MCF 10A (cell line): Measurements from ENCODE around the gene LRRC63. TPM values are rescaled to one million over a fixed set of nuclear protein-coding genes. Genes with fewer than 3 reads are reported as not detected.
"Not testable (repeated sequence)": the region's sequence is repeated elsewhere in the genome, so short reads cannot be mapped to it uniquely, and the experiment has no call there.

ENCODE experiments used
- BruUV-seq: library from RNA; stranded (reverse); fragments of 400-500 nt; replicated peaks from 2 replicates; lab custom pipeline; 2021; lab: Mats Ljungman, UMichigan
- CTCF ChIA-PET: fragments of 300-600 bp; sonication (Branson Sonifier 250); formaldehyde crosslinking; extraction: SDS; loops from one replicate; lab custom pipeline; 2021; ENCODE audit warnings: antibody characterized with exemption, inconsistent platforms; lab: Yijun Ruan, JAX
- POLR2A ChIA-PET: fragments of 300-600, 350-650 bp; sonication (Branson Sonifier 250); formaldehyde crosslinking; extraction: SDS; loops from one replicate; lab custom pipeline; 2020; ENCODE audit warnings: antibody characterized with exemption, inconsistent platforms; lab: Yijun Ruan, JAX
- DNase-seq: peaks from one replicate; pipeline ENCODE4 v3.0.0-alpha.2; 2018; ENCODE audit not compliant: unreplicated experiment
- H3K27ac Mint-ChIP-seq: one replicate; pipeline ENCODE4 v1.8.0; 2022; ENCODE audit warnings: mild to moderate bottlenecking, low read depth, mixed read lengths; ENCODE audit not compliant: unreplicated experiment
- H3K27me3 Mint-ChIP-seq: one replicate; pipeline ENCODE4 v1.8.0; 2022; ENCODE audit warnings: mixed read lengths; ENCODE audit not compliant: insufficient read depth, unreplicated experiment
- H3K36me3 Mint-ChIP-seq: one replicate; pipeline ENCODE4 v1.8.0; 2022; ENCODE audit warnings: mild to moderate bottlenecking, moderate library complexity, mixed read lengths; ENCODE audit not compliant: insufficient read depth, unreplicated experiment
- H3K4me1 Mint-ChIP-seq: one replicate; pipeline ENCODE4 v1.8.0; 2022; ENCODE audit warnings: mixed read lengths; ENCODE audit not compliant: insufficient read depth, unreplicated experiment
- H3K4me3 Mint-ChIP-seq: one replicate; pipeline ENCODE4 v1.8.0; 2022; ENCODE audit warnings: mild to moderate bottlenecking, moderate library complexity, mixed read lengths; ENCODE audit not compliant: unreplicated experiment
- H3K9me3 Mint-ChIP-seq: one replicate; pipeline ENCODE4 v1.8.0; 2022; ENCODE audit warnings: mixed read lengths; ENCODE audit not compliant: unreplicated experiment
- CTCF ChIP-seq: fragments of 200-600 bp; IDR thresholded peaks from one replicate; pipeline ENCODE4 v1.8.0; 2022; ENCODE audit warnings: antibody characterized with exemption, mild to moderate bottlenecking; ENCODE audit not compliant: unreplicated experiment
- intact Hi-C: fragments of 100-400 bp; cut with micrococcal nuclease; formaldehyde crosslinking; loops from 2 replicates; pipeline ENCODE4 v1.14.1; 2022
- total RNA-seq: library from RNA; stranded (reverse); gene quantifications from 2 replicates; pipeline ENCODE4 v1.2.3, GENCODE V29; 2022

LRRC63 gene
- total RNA-seq, 1 experiment from 2014 or later: not detected

- Mint-ChIP-seq H3K27ac (no peak overlapping the region), H3K4me1 (no peaks in the 10 kb centered on the region), H3K36me3 (peaks cover 8% of the 10 kb centered on the region), H3K9me3 (no peaks in the 10 kb centered on the region), H3K27me3 (peaks cover 29% of the 10 kb centered on the region), H3K4me3 (no peak overlapping the region)
- no peak for DNase-seq
- TF ChIP-seq CTCF: no peak
- intact Hi-C loops: no loop called here
- CTCF ChIA-PET: interaction anchor here (0.6 kb wide), 1 partner anchor 148 kb away, joined by 3 read pairs; no protein-coding TSS in a partner anchor
- BruUV-seq: no TSS peak
- POLR2A ChIA-PET: no interaction called here
Measured at GRCh38 chr13:46274094-46274698, 62.5 kb downstream of the LRRC63 start.

- no peak for DNase-seq
- Mint-ChIP-seq H3K27me3 (peaks cover 24% of the 10 kb centered on the region), H3K4me1 (no peaks in the 10 kb centered on the region), H3K9me3 (no peaks in the 10 kb centered on the region), H3K27ac (no peak overlapping the region), H3K4me3 (no peak overlapping the region), H3K36me3 (peaks cover 3% of the 10 kb centered on the region)
- POLR2A ChIA-PET: interaction anchor here (1.3 kb wide), 1 partner anchor 18 kb away, joined by 5 read pairs; no protein-coding TSS in a partner anchor
- CTCF ChIA-PET: interaction anchor here (0.6 to 1.7 kb wide), 3 partner anchors 43 to 784 kb away, joined by 3 to 6 read pairs (median 6); no protein-coding TSS in a partner anchor
- TF ChIP-seq CTCF: no peak
- no TSS peak for BruUV-seq
- intact Hi-C loops: no loop called here
Measured at GRCh38 chr13:46278474-46278873, 66.7 kb downstream of the LRRC63 start.

- no peak overlapping the region for H3K4me3 Mint-ChIP-seq
- CTCF ChIA-PET: interaction anchor here (2.2 kb wide), 1 partner anchor 8 kb away, joined by 10 read pairs; no protein-coding TSS in a partner anchor
- H3K9me3 Mint-ChIP-seq: no peaks in the 10 kb centered on the region
- no peak overlapping the region for H3K27ac Mint-ChIP-seq
- H3K36me3 Mint-ChIP-seq: no peaks in the 10 kb centered on the region
- POLR2A ChIA-PET: no interaction called here
- BruUV-seq: no TSS peak
- no peak for TF ChIP-seq CTCF
- intact Hi-C loops: no loop called here
- peaks cover 11% of the 10 kb centered on the region for H3K27me3 Mint-ChIP-seq
- H3K4me1 Mint-ChIP-seq: no peaks in the 10 kb centered on the region
- DNase-seq: no peak
Measured at GRCh38 chr13:46281779-46282178, 70.1 kb downstream of the LRRC63 start.

GRCh38 chr13:46283912-46284824, 72.4 kb downstream of the LRRC63 start:
- CTCF ChIA-PET, DNase-seq, BruUV-seq, H3K4me1 Mint-ChIP-seq, intact Hi-C loops, H3K9me3 Mint-ChIP-seq, H3K4me3 Mint-ChIP-seq, H3K27ac Mint-ChIP-seq, H3K36me3 Mint-ChIP-seq: not testable (repeated sequence)
- peaks cover 11% of the 10 kb centered on the region for H3K27me3 Mint-ChIP-seq
- POLR2A ChIA-PET: interaction anchor here (0.7 kb wide), 1 partner anchor 896 kb away, joined by 3 read pairs; no protein-coding TSS in a partner anchor
